SK-N-SH (cell line): ENCODE data around the gene SLC27A2.

Experiments
- CTCF ChIP-seq: fragments of 200-600 bp; sonication (generic); IDR thresholded peaks from 2 replicates; pipeline ENCODE4 v1.6.1; 2017; ENCODE audit warnings: antibody characterized with exemption, mild to moderate bottlenecking, moderate library complexity
- POLR2AphosphoS5 ChIP-seq: IDR thresholded peaks from 2 replicates; pipeline ENCODE4 v1.6.1; 2012; ENCODE audit warnings: low read depth, low read length
- TF ChIP-seq, protein P1 (sequence below): IDR thresholded peaks from 2 replicates; pipeline ENCODE4 v1.6.1; 2012; ENCODE audit warnings: mild to moderate bottlenecking, low read depth, low read length, moderate library complexity

DNA sequence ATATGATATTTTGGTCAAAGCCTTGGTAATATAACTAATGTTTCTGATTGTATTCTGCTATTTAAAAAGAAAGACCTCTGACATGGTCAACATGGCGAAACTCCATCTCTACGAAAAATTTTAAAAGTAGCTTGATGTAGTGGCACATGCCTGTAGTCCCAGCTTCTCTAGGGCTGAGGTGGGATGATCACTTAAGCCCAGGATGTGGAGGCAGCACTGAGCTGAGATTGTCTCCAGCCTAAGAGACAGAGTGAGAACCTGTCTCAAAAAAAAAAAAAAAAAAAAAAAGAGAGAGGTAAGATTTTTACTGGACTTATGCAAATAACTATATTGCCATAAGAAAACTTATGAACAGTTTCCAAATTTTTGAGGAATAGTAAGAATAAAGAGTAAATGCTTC lies 30.5 kb upstream of the SLC27A2 start:
- TF ChIP-seq CTCF (no peak), POLR2AphosphoS5 (no peak)
- TF ChIP-seq, protein P1, sequence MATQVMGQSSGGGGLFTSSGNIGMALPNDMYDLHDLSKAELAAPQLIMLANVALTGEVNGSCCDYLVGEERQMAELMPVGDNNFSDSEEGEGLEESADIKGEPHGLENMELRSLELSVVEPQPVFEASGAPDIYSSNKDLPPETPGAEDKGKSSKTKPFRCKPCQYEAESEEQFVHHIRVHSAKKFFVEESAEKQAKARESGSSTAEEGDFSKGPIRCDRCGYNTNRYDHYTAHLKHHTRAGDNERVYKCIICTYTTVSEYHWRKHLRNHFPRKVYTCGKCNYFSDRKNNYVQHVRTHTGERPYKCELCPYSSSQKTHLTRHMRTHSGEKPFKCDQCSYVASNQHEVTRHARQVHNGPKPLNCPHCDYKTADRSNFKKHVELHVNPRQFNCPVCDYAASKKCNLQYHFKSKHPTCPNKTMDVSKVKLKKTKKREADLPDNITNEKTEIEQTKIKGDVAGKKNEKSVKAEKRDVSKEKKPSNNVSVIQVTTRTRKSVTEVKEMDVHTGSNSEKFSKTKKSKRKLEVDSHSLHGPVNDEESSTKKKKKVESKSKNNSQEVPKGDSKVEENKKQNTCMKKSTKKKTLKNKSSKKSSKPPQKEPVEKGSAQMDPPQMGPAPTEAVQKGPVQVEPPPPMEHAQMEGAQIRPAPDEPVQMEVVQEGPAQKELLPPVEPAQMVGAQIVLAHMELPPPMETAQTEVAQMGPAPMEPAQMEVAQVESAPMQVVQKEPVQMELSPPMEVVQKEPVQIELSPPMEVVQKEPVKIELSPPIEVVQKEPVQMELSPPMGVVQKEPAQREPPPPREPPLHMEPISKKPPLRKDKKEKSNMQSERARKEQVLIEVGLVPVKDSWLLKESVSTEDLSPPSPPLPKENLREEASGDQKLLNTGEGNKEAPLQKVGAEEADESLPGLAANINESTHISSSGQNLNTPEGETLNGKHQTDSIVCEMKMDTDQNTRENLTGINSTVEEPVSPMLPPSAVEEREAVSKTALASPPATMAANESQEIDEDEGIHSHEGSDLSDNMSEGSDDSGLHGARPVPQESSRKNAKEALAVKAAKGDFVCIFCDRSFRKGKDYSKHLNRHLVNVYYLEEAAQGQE: no peak
